ENCODE data around the gene SLC30A2.

Gene SLC30A2

GRCh38 chr1:26009796-26010447 is 36.0 kb downstream of the SLC30A2 start (continued):
- TF ChIP-seq PRDM10 (tag by site-specific recombination; IDR thresholded peaks at IDR 0.05) (0 out of 2 replicates have a peak, but pooled peaks have one; percentile 16), PATZ1 (tag by site-specific recombination; IDR thresholded peaks at IDR 0.05) (no peak), ZFP37 (tag by site-specific recombination; IDR thresholded peaks at IDR 0.05) (no peak), CTCF (tag by site-specific recombination; IDR thresholded peaks at IDR 0.05) (peak; percentile 42; the same call in 1 of the 2 replicates)

GRCh38 chr1:26006710-26007109 is 39.2 kb downstream of the SLC30A2 start:
- TF ChIP-seq ZBTB48 (tag by site-specific recombination; IDR thresholded peaks at IDR 0.05) (peak; percentile 93), ZNF366 (tag by site-specific recombination; conservative IDR thresholded peaks at IDR 0.05) (no peak), ZNF513 (tag by site-specific recombination; IDR thresholded peaks at IDR 0.05) (no peak), ZBTB21 (tag by site-specific recombination; IDR thresholded peaks at IDR 0.05) (no peak), ZNF391 (tag by site-specific recombination; IDR thresholded peaks at IDR 0.05; ENCODE audit: borderline replicate concordance, low read depth) (no peak), ZNF501 (tag by site-specific recombination; IDR thresholded peaks at IDR 0.05) (no peak), ZNF18 (tag by site-specific recombination; IDR thresholded peaks at IDR 0.05) (peak; percentile 91), ZNF529 (tag by site-specific recombination; IDR thresholded peaks at IDR 0.05; ENCODE audit: insufficient replicate concordance) (no peak)
- Histone ChIP-seq H3K9me3 (ENCODE audit: control insufficient read depth, insufficient read depth, low read depth, low read length) (no peaks in the 10 kb centered on the region), H3K36me3 (ENCODE audit: control insufficient read depth in 2 of 2, insufficient read depth in 1 of 2, low read length in 2 of 2) (no peaks in the 10 kb centered on the region), H3K27ac (ENCODE audit: extremely low read depth, low read depth, low read length) (no peak overlapping the region), H3K4me1 (ENCODE audit: control insufficient read depth, insufficient read depth, low read length) (no peaks in the 10 kb centered on the region), H3K4me3 (ENCODE audit: low read depth, low read length) (no peak overlapping the region)
- ChIA-PET CTCF (interaction anchor here (0.5 kb wide), 1 partner anchor 579 kb away, joined by 10 read pairs; no protein-coding TSS in a partner anchor), POLR2A (no interaction called here)
